MCF 10A (cell line): Measurements from ENCODE around the gene CHCHD5. TPM values are rescaled to one million over a fixed set of nuclear protein-coding genes. Genes with fewer than 3 reads are reported as not detected.
A peak's percentile ranks its signal among the peaks of the same experiment; 100 is the strongest.

Experiments used
- BruUV-seq: library from RNA; stranded (reverse); fragments of 400-500 nt; replicated peaks from 2 replicates; lab custom pipeline; 2021; lab: Mats Ljungman, UMichigan
- CTCF ChIA-PET: fragments of 300-600 bp; sonication (Branson Sonifier 250); formaldehyde crosslinking; extraction: SDS; loops from one replicate; lab custom pipeline; 2021; ENCODE audit warnings: antibody characterized with exemption, inconsistent platforms; lab: Yijun Ruan, JAX
- POLR2A ChIA-PET: fragments of 300-600, 350-650 bp; sonication (Branson Sonifier 250); formaldehyde crosslinking; extraction: SDS; loops from one replicate; lab custom pipeline; 2020; ENCODE audit warnings: antibody characterized with exemption, inconsistent platforms; lab: Yijun Ruan, JAX
- DNase-seq: peaks from one replicate; pipeline ENCODE4 v3.0.0-alpha.2; 2018; ENCODE audit not compliant: unreplicated experiment
- H3K27ac Mint-ChIP-seq: one replicate; pipeline ENCODE4 v1.8.0; 2022; ENCODE audit warnings: mild to moderate bottlenecking, low read depth, mixed read lengths; ENCODE audit not compliant: unreplicated experiment
- H3K27me3 Mint-ChIP-seq: one replicate; pipeline ENCODE4 v1.8.0; 2022; ENCODE audit warnings: mixed read lengths; ENCODE audit not compliant: insufficient read depth, unreplicated experiment
- H3K36me3 Mint-ChIP-seq: one replicate; pipeline ENCODE4 v1.8.0; 2022; ENCODE audit warnings: mild to moderate bottlenecking, moderate library complexity, mixed read lengths; ENCODE audit not compliant: insufficient read depth, unreplicated experiment
- H3K4me1 Mint-ChIP-seq: one replicate; pipeline ENCODE4 v1.8.0; 2022; ENCODE audit warnings: mixed read lengths; ENCODE audit not compliant: insufficient read depth, unreplicated experiment
- H3K4me3 Mint-ChIP-seq: one replicate; pipeline ENCODE4 v1.8.0; 2022; ENCODE audit warnings: mild to moderate bottlenecking, moderate library complexity, mixed read lengths; ENCODE audit not compliant: unreplicated experiment
- H3K9me3 Mint-ChIP-seq: one replicate; pipeline ENCODE4 v1.8.0; 2022; ENCODE audit warnings: mixed read lengths; ENCODE audit not compliant: unreplicated experiment
- intact Hi-C: fragments of 100-400 bp; cut with micrococcal nuclease; formaldehyde crosslinking; loops from 2 replicates; pipeline ENCODE4 v1.14.1; 2022
- total RNA-seq: library from RNA; stranded (reverse); gene quantifications from 2 replicates; pipeline ENCODE4 v1.2.3, GENCODE V29; 2022
- TF ChIP-seq, protein P1 (sequence below): fragments of 200-600 bp; IDR thresholded peaks from one replicate; pipeline ENCODE4 v1.8.0; 2022; ENCODE audit warnings: antibody characterized with exemption, mild to moderate bottlenecking; ENCODE audit not compliant: unreplicated experiment

Gene CHCHD5
- total RNA-seq, 1 experiment from 2014 or later: 56.1 TPM

DNA sequence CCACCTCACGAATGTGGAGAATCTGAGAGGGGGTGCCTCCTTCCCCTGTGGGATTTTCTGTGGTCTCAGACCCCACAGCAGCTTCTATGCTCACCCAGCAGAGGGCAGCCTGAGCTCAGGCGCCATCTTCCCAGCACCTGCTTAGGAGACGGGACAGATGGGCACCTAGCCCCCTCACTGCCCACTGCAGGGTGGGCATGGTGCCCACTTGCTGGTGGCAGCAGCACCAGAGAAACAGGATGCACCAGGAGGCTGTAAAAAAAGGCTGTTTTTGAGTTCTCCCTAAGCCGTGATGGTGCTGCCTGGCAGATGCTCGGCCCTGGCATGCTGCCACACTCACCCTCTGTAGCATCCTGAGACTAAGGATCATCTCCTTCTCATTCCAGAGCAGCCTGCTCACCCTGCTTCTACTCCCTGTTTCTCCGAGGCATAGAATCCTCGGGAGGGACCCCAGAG, 42.2 kb downstream of the CHCHD5 start:
- H3K9me3 Mint-ChIP-seq: no peaks in the 10 kb centered on the region
- H3K27me3 Mint-ChIP-seq: no peaks in the 10 kb centered on the region
- intact Hi-C loops: loop anchor here (1.0 to 2.0 kb wide), 4 partner anchors 19 to 100 kb away; partner anchors contain the start of gene SLC20A1
- peak; percentile 73 for DNase-seq
- TF ChIP-seq, protein P1, sequence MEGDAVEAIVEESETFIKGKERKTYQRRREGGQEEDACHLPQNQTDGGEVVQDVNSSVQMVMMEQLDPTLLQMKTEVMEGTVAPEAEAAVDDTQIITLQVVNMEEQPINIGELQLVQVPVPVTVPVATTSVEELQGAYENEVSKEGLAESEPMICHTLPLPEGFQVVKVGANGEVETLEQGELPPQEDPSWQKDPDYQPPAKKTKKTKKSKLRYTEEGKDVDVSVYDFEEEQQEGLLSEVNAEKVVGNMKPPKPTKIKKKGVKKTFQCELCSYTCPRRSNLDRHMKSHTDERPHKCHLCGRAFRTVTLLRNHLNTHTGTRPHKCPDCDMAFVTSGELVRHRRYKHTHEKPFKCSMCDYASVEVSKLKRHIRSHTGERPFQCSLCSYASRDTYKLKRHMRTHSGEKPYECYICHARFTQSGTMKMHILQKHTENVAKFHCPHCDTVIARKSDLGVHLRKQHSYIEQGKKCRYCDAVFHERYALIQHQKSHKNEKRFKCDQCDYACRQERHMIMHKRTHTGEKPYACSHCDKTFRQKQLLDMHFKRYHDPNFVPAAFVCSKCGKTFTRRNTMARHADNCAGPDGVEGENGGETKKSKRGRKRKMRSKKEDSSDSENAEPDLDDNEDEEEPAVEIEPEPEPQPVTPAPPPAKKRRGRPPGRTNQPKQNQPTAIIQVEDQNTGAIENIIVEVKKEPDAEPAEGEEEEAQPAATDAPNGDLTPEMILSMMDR: peak; percentile 85
- H3K36me3 Mint-ChIP-seq: peaks cover 7% of the 10 kb centered on the region
- peaks cover 58% of the 10 kb centered on the region for H3K4me1 Mint-ChIP-seq
- peak overlapping the region; percentile 93 for H3K27ac Mint-ChIP-seq
- CTCF ChIA-PET: interaction anchor here (0.6 to 8.1 kb wide), 22 partner anchors 13 to 315 kb away, joined by 3 to 161 read pairs (median 4); partner anchors contain the start of genes CHCHD5 and SLC20A1
- BruUV-seq: no TSS peak
- POLR2A ChIA-PET: interaction anchor here (0.7 to 17.4 kb wide), 16 partner anchors 18 to 267 kb away, joined by 3 to 570 read pairs (median 6); partner anchors contain the start of genes CHCHD5 and SLC20A1
- peak overlapping the region; percentile 58 for H3K4me3 Mint-ChIP-seq

DNA sequence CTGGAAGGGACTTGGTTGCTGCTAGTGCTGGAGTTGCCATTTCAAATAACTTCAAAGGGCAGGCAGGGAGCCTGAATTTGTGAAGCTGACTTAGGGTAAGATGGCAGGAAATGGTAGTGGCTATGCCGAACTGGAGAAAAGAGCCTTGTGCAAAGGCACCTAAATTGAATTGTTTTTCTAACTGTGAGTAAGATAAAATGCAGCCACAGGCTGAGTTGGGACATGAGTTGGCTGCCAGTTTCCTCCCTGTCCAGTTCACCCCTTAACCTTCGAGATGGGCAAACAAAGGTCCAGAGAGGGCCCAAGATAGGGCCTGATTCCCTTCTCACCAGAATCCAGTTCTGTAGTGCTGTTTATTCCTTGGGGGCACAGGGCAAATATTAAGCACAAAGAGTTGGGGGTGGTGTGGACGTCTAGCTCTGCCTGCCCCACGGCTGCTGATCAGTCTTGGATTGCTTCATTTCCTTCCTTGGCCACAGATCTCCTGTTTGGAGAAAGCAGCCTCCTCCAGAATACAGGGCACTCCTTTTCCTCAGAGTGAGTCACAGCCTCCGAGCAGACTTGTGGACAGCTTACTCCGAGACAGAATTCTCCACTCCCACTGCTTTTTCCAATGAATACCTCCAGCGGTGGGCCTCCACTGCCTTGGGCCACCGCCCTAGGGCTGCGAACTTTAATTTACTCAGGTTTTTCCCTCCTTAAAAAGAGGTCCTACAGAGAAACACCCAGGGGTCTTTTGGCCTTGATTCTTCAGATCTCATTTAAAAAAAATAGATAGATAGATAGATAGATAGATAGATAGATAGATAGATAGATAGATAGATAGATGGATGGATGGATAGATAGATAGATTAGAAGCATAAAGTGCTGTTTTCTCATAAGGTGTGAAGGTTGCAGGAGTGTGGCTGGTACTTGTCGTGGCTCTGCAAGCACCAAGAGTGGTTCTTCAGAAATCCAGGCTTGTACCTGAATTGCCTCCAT, 42.9 kb downstream of the CHCHD5 start:
- H3K9me3 Mint-ChIP-seq: no peaks in the 10 kb centered on the region
- BruUV-seq: TSS peak; percentile 83
- H3K4me3 Mint-ChIP-seq: peak overlapping the region; percentile 58
- H3K27me3 Mint-ChIP-seq: no peaks in the 10 kb centered on the region
- CTCF ChIA-PET: interaction anchor here (0.6 to 8.1 kb wide), 22 partner anchors 10 to 315 kb away, joined by 3 to 161 read pairs (median 4); partner anchors contain the start of genes CHCHD5 and SLC20A1
- intact Hi-C loops: loop anchor here (1.0 to 2.0 kb wide), 2 partner anchors 18 to 65 kb away; partner anchors contain the start of gene SLC20A1
- POLR2A ChIA-PET: interaction anchor here (0.7 to 17.4 kb wide), 14 partner anchors 17 to 266 kb away, joined by 3 to 570 read pairs (median 6); partner anchors contain the start of genes CHCHD5 and SLC20A1
- peak; percentile 97 for DNase-seq
- H3K4me1 Mint-ChIP-seq: peaks cover 57% of the 10 kb centered on the region
- TF ChIP-seq, protein P1: no peak
- H3K27ac Mint-ChIP-seq: peak overlapping the region; percentile 93
- H3K36me3 Mint-ChIP-seq: no peaks in the 10 kb centered on the region

DNA sequence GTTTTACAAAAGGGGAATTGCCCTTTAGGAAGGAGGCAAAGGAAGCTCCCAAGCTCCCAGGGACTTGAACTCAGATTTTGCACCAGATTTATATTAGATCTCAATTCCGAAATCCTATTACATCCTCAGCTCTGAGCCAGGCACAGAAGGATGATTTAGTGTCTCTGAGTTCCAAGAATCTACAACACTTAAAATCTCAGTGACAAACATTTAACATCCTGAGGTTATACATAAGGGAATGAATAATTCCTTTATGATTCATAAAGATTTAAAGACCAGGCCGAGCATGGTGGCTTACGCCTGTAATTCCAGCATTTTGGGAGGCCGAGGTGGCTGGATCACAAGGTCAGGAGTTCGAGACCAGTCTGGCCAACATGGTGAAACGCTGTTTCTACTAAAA, 44.8 kb downstream of the CHCHD5 start:
- CTCF ChIA-PET: interaction anchor here (0.7 to 8.1 kb wide), 7 partner anchors 16 to 578 kb away, joined by 3 to 161 read pairs (median 5); partner anchors contain the start of gene SLC20A1
- H3K36me3 Mint-ChIP-seq: no peaks in the 10 kb centered on the region
- H3K27me3 Mint-ChIP-seq: no peaks in the 10 kb centered on the region
- H3K9me3 Mint-ChIP-seq: no peaks in the 10 kb centered on the region
- DNase-seq: no peak
- no TSS peak for BruUV-seq
- H3K27ac Mint-ChIP-seq: peak overlapping the region; percentile 77
- TF ChIP-seq, protein P1: no peak
- intact Hi-C loops: no loop called here
- H3K4me3 Mint-ChIP-seq: no peak overlapping the region
- POLR2A ChIA-PET: interaction anchor here (0.6 to 17.4 kb wide), 7 partner anchors 15 to 238 kb away, joined by 3 to 570 read pairs (median 50); partner anchors contain the start of gene SLC20A1
- peaks cover 54% of the 10 kb centered on the region for H3K4me1 Mint-ChIP-seq
